ENCODE data around the gene SLC11A2.
"Not testable (repeated sequence)": the region's sequence is repeated elsewhere in the genome, so short reads cannot be mapped to it uniquely, and the experiment has no call there.

SLC11A2 gene

DNA sequence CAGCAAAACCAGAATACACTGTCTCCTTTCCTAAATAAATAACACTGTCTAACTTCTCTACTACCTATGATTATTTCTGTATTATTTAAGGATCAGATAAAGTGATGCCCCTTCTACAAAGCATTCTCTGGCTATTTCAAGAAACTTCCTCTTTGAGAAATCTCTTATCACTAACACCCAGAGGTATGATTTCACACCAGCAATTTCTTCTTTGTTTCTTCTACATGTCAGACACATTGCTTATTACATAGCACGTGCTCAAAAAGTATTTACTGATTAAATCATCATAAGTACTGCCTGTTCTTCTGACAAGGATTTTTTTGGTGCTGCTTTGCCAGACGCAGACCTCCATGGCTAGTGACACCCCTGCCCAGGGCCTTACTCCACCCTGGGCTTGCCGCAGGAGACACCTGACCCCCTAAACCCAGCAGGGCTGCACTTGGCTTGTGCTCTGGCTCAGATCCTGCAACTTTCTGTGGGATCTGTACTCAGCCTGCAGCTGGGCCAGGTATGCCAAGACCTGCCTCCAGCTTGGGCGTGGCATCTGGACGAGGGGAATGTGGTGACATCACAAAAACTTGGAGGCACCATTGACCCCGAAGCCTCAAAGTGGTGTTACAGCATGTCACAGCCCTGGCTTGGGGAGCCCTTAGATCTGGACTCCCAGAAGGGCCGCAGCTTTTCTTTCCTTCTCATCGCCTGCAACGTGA, 89.2 kb downstream of the SLC11A2 start:
- DNase-seq: no peak

DNA sequence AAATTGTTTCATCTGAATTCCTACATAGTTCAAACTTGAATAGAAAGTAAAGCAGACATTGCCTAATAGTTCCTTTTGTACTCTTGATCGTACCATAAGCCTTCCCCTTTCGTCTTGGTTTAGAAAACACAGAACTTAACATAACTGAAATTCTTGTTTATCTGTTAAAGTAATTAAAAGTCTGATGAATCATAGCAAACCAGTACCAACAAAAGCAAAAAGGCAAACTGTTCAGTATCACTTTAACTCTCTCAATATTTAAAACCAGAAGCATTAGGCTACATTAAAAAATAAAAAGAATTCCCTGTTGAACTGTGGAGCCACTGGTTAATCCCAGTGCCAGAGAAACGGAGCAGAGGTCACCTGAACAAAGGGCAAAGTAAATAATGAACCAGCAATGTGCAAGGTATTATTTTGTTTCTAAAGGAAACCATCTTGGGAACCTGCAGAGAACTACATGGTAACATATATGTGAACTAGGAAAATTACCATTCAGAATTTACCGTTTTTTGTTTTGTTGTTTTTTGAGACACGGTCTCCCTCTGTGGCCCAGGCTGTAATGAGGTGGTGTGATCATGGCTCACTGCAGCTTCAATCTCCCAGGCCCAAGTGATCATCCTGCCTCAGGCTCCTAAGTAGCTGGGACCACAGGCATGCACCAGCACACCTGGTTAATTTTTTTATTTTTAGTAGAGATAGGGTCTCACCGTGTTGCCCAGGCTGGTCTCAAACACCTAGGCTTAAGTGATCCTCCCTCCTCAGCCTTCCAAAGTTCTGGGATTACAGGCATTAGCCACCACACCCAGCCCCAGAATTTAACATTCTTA, 91.0 kb downstream of the SLC11A2 start:
- no peak for DNase-seq

DNA sequence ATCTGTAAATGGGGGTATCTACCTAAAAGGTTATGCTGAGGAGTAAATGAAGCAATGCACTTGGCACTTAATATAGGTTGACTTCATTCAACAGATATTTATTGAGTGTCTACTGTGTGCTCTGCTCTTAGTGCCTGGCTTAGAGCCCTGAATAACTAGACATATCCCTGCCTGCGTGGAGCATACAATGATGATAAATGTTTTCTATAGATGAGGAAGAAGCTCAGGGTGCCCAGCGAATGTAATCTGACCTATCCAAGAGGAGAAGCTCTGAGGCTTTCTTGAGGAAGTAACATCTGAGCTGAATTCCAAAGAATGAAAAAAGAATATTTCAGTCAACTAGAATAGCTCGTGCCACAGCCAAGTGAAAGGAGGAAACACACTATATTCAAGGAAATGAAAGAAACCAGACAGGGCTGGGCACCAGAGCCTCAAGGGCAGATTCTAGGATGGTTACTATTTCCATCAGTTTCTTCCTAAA, 91.8 kb downstream of the SLC11A2 start:
- DNase-seq: no peak

DNA sequence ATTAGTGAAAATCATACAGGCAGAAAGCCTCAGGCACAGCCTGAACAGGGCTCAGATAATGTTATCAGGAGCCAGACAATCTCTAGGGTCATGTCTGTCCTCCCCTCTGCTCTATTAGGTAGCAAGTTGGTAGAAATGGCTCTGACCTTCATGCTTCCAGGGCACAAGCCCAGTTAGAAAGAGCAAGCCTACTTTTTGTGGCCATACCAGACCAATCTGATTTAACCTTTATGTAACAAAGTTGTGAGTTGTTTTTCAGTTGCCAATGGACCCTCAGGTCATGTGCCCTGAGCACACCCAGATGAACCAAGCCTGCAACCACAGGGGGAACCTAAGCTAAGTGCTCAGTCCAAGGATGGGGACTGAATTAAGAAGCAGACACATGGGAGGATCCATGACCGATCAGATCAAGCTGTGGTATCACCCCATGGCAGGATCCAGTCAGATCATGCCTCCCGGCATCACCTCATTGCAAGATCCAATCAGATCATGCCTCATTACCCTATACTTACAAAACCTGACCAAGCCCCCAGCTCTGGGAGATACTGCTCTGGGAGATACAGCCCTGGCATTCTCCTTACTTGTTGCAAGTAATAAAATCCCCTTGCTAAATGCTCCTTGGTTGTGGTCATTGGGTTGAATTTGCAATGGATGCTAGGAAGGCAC, 92.6 kb downstream of the SLC11A2 start:
- DNase-seq: no peak

DNA sequence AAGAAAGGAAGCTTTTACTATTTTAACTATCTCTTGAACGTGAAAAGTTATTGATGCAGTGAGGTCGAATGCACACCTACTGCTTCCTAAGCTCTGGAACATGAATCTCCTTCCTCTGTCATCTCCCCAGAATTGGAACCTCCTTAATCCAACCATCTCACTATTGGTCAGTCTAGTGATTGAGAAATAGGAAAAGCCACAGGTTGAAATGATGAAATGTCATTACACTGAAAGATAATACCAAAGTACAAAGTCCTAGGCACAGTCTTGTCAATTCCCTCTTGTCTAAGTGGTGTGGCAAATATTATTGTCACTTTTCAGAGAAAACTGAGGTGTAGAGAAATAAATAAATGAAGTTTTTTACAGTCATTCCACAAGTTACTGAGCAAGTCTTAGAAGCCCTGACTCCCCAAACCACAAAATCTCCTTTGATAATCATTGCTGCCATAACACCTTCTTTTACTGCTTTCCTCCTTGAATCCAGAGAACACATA, 93.3 kb downstream of the SLC11A2 start:
- no peak for DNase-seq

DNA sequence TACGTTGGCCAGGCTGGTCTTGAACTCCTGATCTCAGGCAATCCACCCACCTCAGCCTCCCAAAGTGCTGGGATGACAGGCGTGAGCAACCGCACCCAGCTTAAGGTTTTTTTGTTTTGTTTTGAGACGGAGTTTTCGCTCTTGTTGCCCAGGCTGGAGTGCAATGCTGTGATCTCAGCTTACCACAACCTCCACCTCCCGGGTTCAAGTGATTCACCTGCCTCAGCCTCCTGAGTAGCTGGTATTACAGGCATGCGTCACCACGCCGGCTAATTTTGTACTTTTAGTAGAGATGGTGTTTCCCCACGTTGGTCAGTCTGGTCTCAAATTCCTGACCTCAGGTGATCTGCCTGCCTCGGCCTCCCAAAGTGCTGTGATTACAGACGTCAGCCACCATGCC, 95.7 kb downstream of the SLC11A2 start:
- DNase-seq: not testable (repeated sequence)

DNA sequence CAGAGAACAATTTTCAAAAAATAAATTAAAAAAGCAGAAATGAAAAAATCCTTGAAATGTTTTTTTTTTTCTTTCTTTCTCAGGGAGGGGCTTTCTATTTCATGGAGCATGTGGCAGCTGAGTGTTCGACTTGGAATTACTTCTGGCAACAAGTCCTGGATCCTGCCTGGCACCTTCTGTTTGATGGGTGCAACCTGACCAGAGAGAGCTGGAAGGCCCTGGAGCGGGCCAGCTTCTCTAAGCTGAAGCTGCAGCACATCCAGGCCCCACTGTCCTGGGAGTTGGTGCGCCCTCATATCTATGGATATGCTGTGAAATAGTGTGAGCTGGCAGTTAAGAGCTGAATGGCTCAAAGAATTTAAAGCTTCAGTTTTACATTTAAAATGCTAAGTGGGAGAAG, 96.4 kb downstream of the SLC11A2 start:
- no peak for DNase-seq
